ENCODE data around the gene SLC2A3.
"Not testable (repeated sequence)": the region's sequence is repeated elsewhere in the genome, so short reads cannot be mapped to it uniquely, and the experiment has no call there.

SLC2A3 gene

GRCh38 chr12:7935590-7936581, at the start of gene SLC2A3:
Gene SLC2A3 (minus strand): TSS chr12:7936187. CDS start chr12:7936034, 153 bp downstream.
- DNase-seq (ENCODE audit: low read depth in 1 of 2, low spot score in 1 of 2), result peak; percentile 50 to 72

GRCh38 chr12:7984900-7985299, 48.9 kb upstream of the SLC2A3 start:
- no peak for DNase-seq (ENCODE audit: low read depth in 1 of 2, low spot score in 1 of 2)

- DNase-seq (ENCODE audit: low read depth in 1 of 2, low spot score in 1 of 2), result not testable (repeated sequence)
Observed at GRCh38 chr12:7983460-7983859, 47.5 kb upstream of the SLC2A3 start.

- not testable (repeated sequence) for DNase-seq (ENCODE audit: low read depth in 1 of 2, low spot score in 1 of 2)
Observed at GRCh38 chr12:7983019-7983418, 47.0 kb upstream of the SLC2A3 start.

GRCh38 chr12:7982332-7982735, 46.3 kb upstream of the SLC2A3 start:
- DNase-seq (ENCODE audit: low read depth in 1 of 2, low spot score in 1 of 2), result not testable (repeated sequence)

GRCh38 chr12:7981446-7981845, 45.5 kb upstream of the SLC2A3 start:
- no peak for DNase-seq (ENCODE audit: low read depth in 1 of 2, low spot score in 1 of 2)

GRCh38 chr12:7977351-7978124, 41.6 kb upstream of the SLC2A3 start:
- DNase-seq (ENCODE audit: low read depth in 1 of 2, low spot score in 1 of 2), result not testable (repeated sequence)

- no peak for DNase-seq (ENCODE audit: low read depth in 1 of 2, low spot score in 1 of 2)
Observed at GRCh38 chr12:7973457-7973825, 37.5 kb upstream of the SLC2A3 start.

- DNase-seq (ENCODE audit: low read depth in 1 of 2, low spot score in 1 of 2), result no peak
Observed at GRCh38 chr12:7972734-7973456, 36.9 kb upstream of the SLC2A3 start.

- not testable (repeated sequence) for DNase-seq (ENCODE audit: low read depth in 1 of 2, low spot score in 1 of 2)
Observed at GRCh38 chr12:7972269-7972668, 36.3 kb upstream of the SLC2A3 start.

- not testable (repeated sequence) for DNase-seq (ENCODE audit: low read depth in 1 of 2, low spot score in 1 of 2)
Observed at GRCh38 chr12:7971765-7972164, 35.8 kb upstream of the SLC2A3 start.

GRCh38 chr12:7970475-7971252, 34.7 kb upstream of the SLC2A3 start:
- DNase-seq (ENCODE audit: low read depth in 1 of 2, low spot score in 1 of 2), result peak; percentile 60 to 86

GRCh38 chr12:7966563-7966962, 30.6 kb upstream of the SLC2A3 start:
- no peak for DNase-seq (ENCODE audit: low read depth in 1 of 2, low spot score in 1 of 2)

GRCh38 chr12:7964669-7965068, 28.7 kb upstream of the SLC2A3 start:
- not testable (repeated sequence) for DNase-seq (ENCODE audit: low read depth in 1 of 2, low spot score in 1 of 2)

GRCh38 chr12:7961395-7962178, 25.6 kb upstream of the SLC2A3 start:
- no peak for DNase-seq (ENCODE audit: low read depth in 1 of 2, low spot score in 1 of 2)

- peak in 1 of 2 donors; percentile 13 for DNase-seq (ENCODE audit: low read depth in 1 of 2, low spot score in 1 of 2)
Observed at GRCh38 chr12:7959701-7960121, 23.7 kb upstream of the SLC2A3 start.

- DNase-seq (ENCODE audit: low read depth in 1 of 2, low spot score in 1 of 2), result no peak
Observed at GRCh38 chr12:7959278-7959677, 23.3 kb upstream of the SLC2A3 start.

- not testable (repeated sequence) for DNase-seq (ENCODE audit: low read depth in 1 of 2, low spot score in 1 of 2)
Observed at GRCh38 chr12:7954877-7955276, 18.9 kb upstream of the SLC2A3 start.

- not testable (repeated sequence) for DNase-seq (ENCODE audit: low read depth in 1 of 2, low spot score in 1 of 2)
Observed at GRCh38 chr12:7954418-7954817, 18.4 kb upstream of the SLC2A3 start.
